Keratinocyte (primary cell): ENCODE data around the gene SPATA32. TPM values are rescaled to one million over a fixed set of nuclear protein-coding genes. Genes with fewer than 3 reads are reported as not detected.

ENCODE experiments used
- DNase-seq: peaks from one replicate; pipeline ENCODE4 v3.0.0-alpha.2; 2011; ENCODE audit warnings: low read depth, missing footprints, low spot score
- FAIRE-seq: peaks from 2 replicates; lab custom pipeline; 2011; peaks lifted over from hg19 to GRCh38; lab: Jason Lieb, UNC
- H2AFZ ChIP-seq: 2 replicates; pipeline ENCODE4 v1.6.0; 2012; ENCODE audit warnings: low read length, control low read depth, inconsistent platforms; ENCODE audit not compliant: control insufficient read depth
- H3K27ac ChIP-seq: 2 replicates; pipeline ENCODE4 v1.5.1; 2011; ENCODE audit warnings: low read length; ENCODE audit not compliant: control insufficient read depth, insufficient read depth
- H3K27me3 ChIP-seq: 3 replicates; pipeline ENCODE4 v1.6.0; 2011; ENCODE audit warnings: low read length; ENCODE audit not compliant: control insufficient read depth, insufficient read depth; ENCODE audit errors: extremely low read depth
- H3K36me3 ChIP-seq, 2 experiments: 2 replicates in 1 of 2; 3 replicates in 1 of 2; pipeline ENCODE4 v1.5.1; 2011; ENCODE audit warnings: low read length in 2 of 2, mild to moderate bottlenecking in 1 of 2; ENCODE audit not compliant: control insufficient read depth in 2 of 2, insufficient read depth in 2 of 2; ENCODE audit errors: extremely low read depth in 1 of 2
- H3K4me1 ChIP-seq: 3 replicates; pipeline ENCODE4 v1.5.1; 2011; ENCODE audit warnings: low read length; ENCODE audit not compliant: control insufficient read depth, insufficient read depth; ENCODE audit errors: extremely low read depth
- H3K4me2 ChIP-seq: 3 replicates; pipeline ENCODE4 v1.6.0; 2011; ENCODE audit warnings: low read depth, low read length; ENCODE audit not compliant: control insufficient read depth, insufficient read depth; ENCODE audit errors: extremely low read depth
- H3K4me3 ChIP-seq, 3 experiments: fragments of 200-600 bp in 1 of 3; sonication (generic) in 1 of 3; 2 replicates in 2 of 3; 3 replicates in 1 of 3; pipeline ENCODE4 v1.5.1; 2011 to 2016; ENCODE audit warnings: low read length in 3 of 3, mild to moderate bottlenecking in 3 of 3, control low read depth in 2 of 3, inconsistent platforms in 1 of 3, low read depth in 1 of 3, mixed read lengths in 1 of 3, mixed run types in 1 of 3, moderate library complexity in 1 of 3; ENCODE audit not compliant: control insufficient read depth in 2 of 3, insufficient read depth in 2 of 3; ENCODE audit errors: extremely low read depth in 1 of 3
- H3K79me2 ChIP-seq: 2 replicates; pipeline ENCODE4 v1.6.0; 2012; ENCODE audit warnings: low read length; ENCODE audit not compliant: control insufficient read depth, insufficient read depth
- H3K9ac ChIP-seq: 3 replicates; pipeline ENCODE4 v1.6.0; 2011; ENCODE audit warnings: low read length; ENCODE audit not compliant: control insufficient read depth, insufficient read depth; ENCODE audit errors: extremely low read depth
- H3K9me1 ChIP-seq: 3 replicates; pipeline ENCODE4 v1.6.0; 2011; ENCODE audit warnings: low read length; ENCODE audit not compliant: control insufficient read depth, insufficient read depth; ENCODE audit errors: extremely low read depth
- H3K9me3 ChIP-seq: 2 replicates; pipeline ENCODE4 v1.5.1; 2012; ENCODE audit warnings: low read depth, low read length; ENCODE audit not compliant: control insufficient read depth
- H4K20me1 ChIP-seq: 3 replicates; pipeline ENCODE4 v1.6.0; 2011; ENCODE audit warnings: low read length; ENCODE audit not compliant: control insufficient read depth, insufficient read depth; ENCODE audit errors: extremely low read depth
- CTCF ChIP-seq, 3 experiments: IDR thresholded peaks in 1 of 3; conservative IDR thresholded peaks in 1 of 3; optimal IDR thresholded peaks in 1 of 3; 2 replicates in 2 of 3; 3 replicates in 1 of 3; pipeline versions ENCODE3 to v1.5.1; 2011; ENCODE audit warnings: low read length in 3 of 3, mild to moderate bottlenecking in 3 of 3, moderate library complexity in 2 of 3, control low read depth in 1 of 3, inconsistent platforms in 1 of 3; ENCODE audit not compliant: insufficient read depth in 2 of 3; ENCODE audit errors: extremely low read depth in 1 of 3
- EZH2 ChIP-seq: IDR thresholded peaks from one replicate; pipeline ENCODE4 v1.6.1; 2012; ENCODE audit warnings: inconsistent platforms, mild to moderate bottlenecking, low read length, moderate library complexity
- dilution Hi-C: fragments of 300-500 bp; cut with MboI; formaldehyde crosslinking; loops from one replicate; pipeline ENCODE4 v1.7.0; 2020; ENCODE audit warnings: low sequenced_read_pairs; ENCODE audit not compliant: extremely low pct_ligation_motif_present
- polyA plus RNA-seq, 5 experiments: library from polyadenylated mRNA; depleted of rRNA in 3 of 5; stranded (reverse) in 3 of 5; stranded (forward) in 1 of 5; unstranded in 1 of 5; fragments of >200 nt; gene quantifications; 1 replicate in 1 of 5; 2 replicates in 3 of 5; 3 replicates in 1 of 5; pipeline versions ENCODE4 v1.2.1 to v1.2.3, GENCODE V29; 2011 to 2012; ENCODE audit warnings: missing spikeins in 2 of 5, low read depth in 1 of 5, low replicate concordance in 1 of 5

Gene SPATA32
- polyA plus RNA-seq, 1 donor (not counting 4 experiments of a cell fraction or from before 2014, with no cell fraction given): not detected

DNA sequence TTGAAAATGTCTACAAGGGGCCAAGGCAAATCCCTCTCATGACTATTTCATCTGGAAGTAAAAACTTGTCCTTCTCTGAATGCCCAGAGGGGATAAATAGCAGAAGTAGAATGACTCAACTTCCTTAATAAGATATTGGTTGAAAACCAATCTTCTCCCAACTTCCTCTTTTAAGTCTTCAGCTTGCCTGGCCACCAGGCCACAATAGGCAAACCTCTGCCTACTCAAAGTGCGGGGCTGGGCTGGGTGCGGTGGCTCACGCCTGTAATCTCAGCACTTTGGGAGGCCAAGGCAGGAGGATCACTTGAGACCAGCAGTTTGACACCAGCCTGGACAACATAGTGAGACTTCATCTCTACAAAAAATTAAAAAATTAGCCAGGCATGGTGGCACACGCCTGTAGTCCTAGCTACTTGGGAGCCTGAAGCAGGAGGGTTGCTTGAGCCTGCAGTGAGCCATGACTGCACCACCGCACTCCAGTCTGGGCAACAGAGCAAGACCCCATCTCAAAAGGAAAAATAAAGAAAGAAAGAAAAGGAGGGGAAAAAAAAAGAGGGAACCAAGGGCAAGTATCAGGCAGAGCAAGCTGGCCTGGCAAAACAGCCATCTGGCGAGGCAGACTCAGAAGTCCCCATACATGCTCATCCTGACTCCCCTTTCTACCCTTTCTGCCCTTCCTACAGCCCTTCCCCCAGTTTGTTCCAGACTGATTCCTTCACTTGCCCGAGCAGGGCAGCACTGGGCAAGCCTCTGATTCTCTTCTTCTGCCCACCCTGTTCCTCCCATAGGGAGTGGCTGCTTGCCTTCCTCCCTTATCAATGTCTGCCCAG is 34.3 kb upstream of the SPATA32 start:
- H3K27me3 ChIP-seq: no peaks in the 10 kb centered on the region
- no peak for FAIRE-seq
- H3K36me3 ChIP-seq: peaks cover 6 to 17% of the 10 kb centered on the region in 2 experiments
- peak overlapping the region; percentile 30 for H3K27ac ChIP-seq
- H3K4me1 ChIP-seq: peaks cover 66% of the 10 kb centered on the region
- dilution Hi-C loops: no loop called here
- no peak overlapping the region for H2AFZ ChIP-seq
- H3K4me2 ChIP-seq: peak overlapping the region; percentile 76
- peaks cover 4% of the 10 kb centered on the region for H4K20me1 ChIP-seq
- H3K9me3 ChIP-seq: no peaks in the 10 kb centered on the region
- H3K79me2 ChIP-seq: peaks cover 82% of the 10 kb centered on the region
- no peak overlapping the region for H3K4me3 ChIP-seq
- H3K9ac ChIP-seq: no peak overlapping the region
- no peak for DNase-seq
- peak in 1 of 3 experiments; percentile 10 for TF ChIP-seq CTCF (optimal IDR thresholded peaks at IDR 0.05 in 1 of 3, IDR thresholded peaks at IDR 0.05 in 1 of 3, conservative IDR thresholded peaks at IDR 0.05 in 1 of 3; ENCODE audit: extremely low read depth in 1 of 3, insufficient read depth in 2 of 3, low read length in 3 of 3)
- TF ChIP-seq EZH2: no peak
- H3K9me1 ChIP-seq: peaks cover 10% of the 10 kb centered on the region

DNA sequence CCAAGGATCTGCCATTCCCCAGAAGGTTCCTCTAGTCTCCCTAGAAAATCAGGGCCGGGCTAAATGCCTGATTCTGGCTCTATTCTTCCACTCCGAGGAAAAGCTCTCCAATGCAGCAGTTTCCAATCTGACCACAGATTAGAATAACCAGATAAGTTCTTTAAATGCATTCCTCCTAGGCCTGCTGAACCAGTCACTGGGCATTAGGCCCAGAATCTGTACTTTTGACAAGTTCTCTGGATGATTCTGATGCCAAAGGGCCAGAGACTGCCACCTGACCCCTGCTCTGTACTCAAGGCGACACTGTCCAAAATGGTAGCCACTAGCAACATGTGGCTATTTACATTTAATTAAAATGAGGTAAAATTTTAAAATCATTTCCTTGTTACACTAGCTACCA is 32.6 kb upstream of the SPATA32 start:
- FAIRE-seq: peak; percentile 17
- no peak overlapping the region for H3K9ac ChIP-seq
- H3K27ac ChIP-seq: peak overlapping the region; percentile 45
- H2AFZ ChIP-seq: no peak overlapping the region
- peaks cover 14 to 33% of the 10 kb centered on the region in 2 experiments for H3K36me3 ChIP-seq
- no peaks in the 10 kb centered on the region for H3K27me3 ChIP-seq
- H3K79me2 ChIP-seq: peaks cover 80% of the 10 kb centered on the region
- H3K4me1 ChIP-seq: peaks cover 65% of the 10 kb centered on the region
- H3K4me3 ChIP-seq: no peak overlapping the region
- peak overlapping the region; percentile 47 for H3K4me2 ChIP-seq
- no peak for DNase-seq
- peaks cover 17% of the 10 kb centered on the region for H3K9me1 ChIP-seq
- H4K20me1 ChIP-seq: peaks cover 4% of the 10 kb centered on the region
- dilution Hi-C loops: no loop called here
- no peaks in the 10 kb centered on the region for H3K9me3 ChIP-seq
- TF ChIP-seq EZH2: no peak
